HCT116 (cell line): Measurements from ENCODE around the gene DNAJB7. TPM values are rescaled to one million over a fixed set of nuclear protein-coding genes. Genes with fewer than 3 reads are reported as not detected.

ENCODE experiments used
- ATAC-seq: fragments of 200-7000 bp; cut with Tn5 transposase; 2 replicates; pipeline ENCODE4 v1.9.1; 2020; ENCODE audit warnings: mild to moderate bottlenecking, moderate library complexity
- BruUV-seq: library from RNA; stranded (reverse); fragments of 400-500 nt; replicated peaks from 2 replicates; lab custom pipeline; 2021; lab: Mats Ljungman, UMichigan
- CTCF ChIA-PET: fragments of 300-600 bp; sonication (Branson Sonifier 250); formaldehyde crosslinking; loops from one replicate; lab custom pipeline; 2021; ENCODE audit warnings: antibody characterized with exemption; lab: Charles Lee
- POLR2A ChIA-PET: fragments of 300-600, 350-600 bp; sonication (Branson Sonifier 250); formaldehyde crosslinking; loops from one replicate; lab custom pipeline; 2021; ENCODE audit warnings: antibody characterized with exemption; lab: Charles Lee
- RAD21 ChIA-PET, 2 experiments: fragments of 300-600 bp; sonication (Branson Sonifier 250); formaldehyde crosslinking; loops; one replicate each; lab custom pipeline; 2023; ENCODE audit warnings: low total read pairs in 2 of 2; ENCODE audit not compliant: uncharacterized antibody in 2 of 2, unreplicated experiment in 2 of 2, low non-redundant PET in 1 of 2; lab: Charles Lee
- DNase-seq: peaks from one replicate; pipeline ENCODE4 v3.0.0-alpha.2; 2010; ENCODE audit warnings: low read depth, low spot score
- H2AFZ ChIP-seq: fragments of 200-600 bp; shearing (Covaris generic), sonication (generic); 2 replicates; pipeline ENCODE4 v1.6.1; 2017; ENCODE audit warnings: low read depth, mixed run types, mixed read lengths, antibody characterized with exemption, low read length; ENCODE audit not compliant: poor library complexity, severe bottlenecking
- H3K27ac ChIP-seq: 2 replicates; pipeline ENCODE4 v1.5.1; 2012; ENCODE audit warnings: low read depth, low read length
- H3K27me3 ChIP-seq: fragments of 200-600 bp; sonication (generic); 2 replicates; pipeline ENCODE4 v1.6.1; 2016; ENCODE audit warnings: mixed run types, low read length, mixed read lengths; ENCODE audit not compliant: insufficient read depth
- H3K36me3 ChIP-seq, 2 experiments: fragments of 200-500 bp in 1 of 2; fragments of 200-600 bp in 1 of 2; sonication (Bioruptor generic) in 1 of 2; sonication (generic) in 1 of 2; 2 replicates each; pipeline versions ENCODE4 v1.5.1 to v1.6.1; 2014 to 2016; ENCODE audit warnings: low read length in 2 of 2, inconsistent platforms in 1 of 2, mixed read lengths in 1 of 2, mixed run types in 1 of 2; ENCODE audit not compliant: insufficient read depth in 2 of 2, control insufficient read depth in 1 of 2
- H3K4me1 ChIP-seq, 2 experiments: fragments of 200-600 bp in 1 of 2; sonication (generic) in 1 of 2; 2 replicates each; pipeline versions ENCODE4 v1.5.1 to v1.6.1; 2012 to 2017; ENCODE audit warnings: low read length in 2 of 2, inconsistent platforms in 1 of 2, mild to moderate bottlenecking in 1 of 2, mixed read lengths in 1 of 2, mixed run types in 1 of 2, moderate library complexity in 1 of 2; ENCODE audit not compliant: insufficient read depth in 2 of 2, control insufficient read depth in 1 of 2
- H3K4me2 ChIP-seq: fragments of 200-600 bp; sonication (generic); 2 replicates; pipeline ENCODE4 v1.6.1; 2017; ENCODE audit warnings: mixed run types, low read length, mixed read lengths
- H3K4me3 ChIP-seq, 2 experiments: fragments of 200-600 bp in 1 of 2; sonication (generic) in 1 of 2; replicated peaks in 1 of 2; 2 replicates each; pipeline ENCODE4 v1.5.1; 2011 to 2016; ENCODE audit warnings: low read length in 2 of 2, control low read depth in 1 of 2, low read depth in 1 of 2, mild to moderate bottlenecking in 1 of 2, mixed read lengths in 1 of 2, mixed run types in 1 of 2
- H3K79me2 ChIP-seq: fragments of 200-600 bp; sonication (generic); 2 replicates; pipeline ENCODE4 v1.6.1; 2017; ENCODE audit warnings: mild to moderate bottlenecking, mixed run types, low read length, moderate library complexity, mixed read lengths; ENCODE audit not compliant: insufficient read depth
- H3K9ac ChIP-seq: fragments of 200-600 bp; sonication (generic); 2 replicates; pipeline ENCODE4 v1.6.1; 2016; ENCODE audit warnings: low read length, mixed read lengths
- H3K9me2 ChIP-seq: fragments of 200-600 bp; sonication (generic), shearing (Covaris generic); 2 replicates; pipeline ENCODE4 v1.6.1; 2017; ENCODE audit warnings: mixed run types, mild to moderate bottlenecking, moderate library complexity; ENCODE audit not compliant: insufficient read depth
- H3K9me3 ChIP-seq, 2 experiments: fragments of 200-500 bp in 1 of 2; fragments of 200-600 bp in 1 of 2; sonication (Bioruptor generic) in 1 of 2; sonication (generic) in 1 of 2; 2 replicates each; pipeline ENCODE4 v1.6.1; 2014 to 2017; ENCODE audit warnings: low read length in 2 of 2, mixed read lengths in 2 of 2, inconsistent platforms in 1 of 2, low read depth in 1 of 2, mild to moderate bottlenecking in 1 of 2, mixed run types in 1 of 2, moderate library complexity in 1 of 2; ENCODE audit not compliant: control insufficient read depth in 1 of 2, insufficient read depth in 1 of 2
- H4K20me1 ChIP-seq: fragments of 200-600 bp; sonication (generic), shearing (Covaris generic); 2 replicates; pipeline ENCODE4 v1.6.1; 2017; ENCODE audit warnings: mixed run types, mild to moderate bottlenecking, moderate library complexity; ENCODE audit not compliant: insufficient read depth
- ATF3 ChIP-seq: IDR thresholded peaks from 2 replicates; pipeline ENCODE4 v1.6.1; 2012
- ELF1 ChIP-seq: IDR thresholded peaks from 2 replicates; pipeline ENCODE4 v1.6.1; 2012; ENCODE audit warnings: low read depth, borderline replicate concordance
- EZH2phosphoT487 ChIP-seq: fragments of 200-600 bp; IDR thresholded peaks from 2 replicates; pipeline ENCODE4 v1.6.1; 2018; ENCODE audit warnings: antibody characterized with exemption, borderline replicate concordance
- MAX ChIP-seq: IDR thresholded peaks from 2 replicates; pipeline ENCODE4 v1.6.1; 2012
- POLR2AphosphoS5 ChIP-seq: IDR thresholded peaks from 2 replicates; pipeline ENCODE4 v1.6.1; 2011; ENCODE audit warnings: mild to moderate bottlenecking, low read depth, low read length, moderate library complexity
- RAD21 ChIP-seq: IDR thresholded peaks from 2 replicates; pipeline ENCODE4 v1.6.1; 2012; ENCODE audit warnings: low read depth, mild to moderate bottlenecking
- REST ChIP-seq: IDR thresholded peaks from 2 replicates; pipeline ENCODE4 v1.6.1; 2012; ENCODE audit warnings: low read depth
- SIN3A ChIP-seq: IDR thresholded peaks from 2 replicates; pipeline ENCODE4 v1.6.1; 2012; ENCODE audit warnings: low read depth
- SRF ChIP-seq: IDR thresholded peaks from 2 replicates; pipeline ENCODE4 v1.6.1; 2012; ENCODE audit warnings: low read depth
- TCF7L2 ChIP-seq: IDR thresholded peaks from 2 replicates; pipeline ENCODE4 v1.7.0; 2011; ENCODE audit warnings: borderline replicate concordance, inconsistent platforms; ENCODE audit not compliant: insufficient read depth, insufficient read length; ENCODE audit errors: extremely low read depth
- ZFX ChIP-seq: fragments of 450-650 bp; IDR thresholded peaks from 2 replicates; pipeline ENCODE4 v1.6.1; 2017
- intact Hi-C: fragments of 100-400 bp; cut with micrococcal nuclease; formaldehyde crosslinking; loops from 2 replicates; pipeline ENCODE4 v1.10.0; 2022
- total RNA-seq: library from RNA; stranded (reverse); gene quantifications from one replicate; pipeline ENCODE4 v1.2.1, GENCODE V29; 2021; ENCODE audit not compliant: unreplicated experiment

DNAJB7 gene
- total RNA-seq, 1 experiment from 2014 or later = not detected

- TSS peak; percentile 73 for BruUV-seq
- peak overlapping the region; percentile 92 for H3K27ac ChIP-seq
- peak overlapping the region; percentile 99 for H3K4me3 ChIP-seq
- H3K9me2 ChIP-seq = no peaks in the 10 kb centered on the region
- TF ChIP-seq ELF1 (no peak), MAX (no peak), EZH2phosphoT487 (no peak), TCF7L2 (no peak), SIN3A (no peak)
- H3K9ac ChIP-seq = peak overlapping the region; percentile 99
- peak overlapping the region; percentile 87 for H3K4me2 ChIP-seq
- DNase-seq (no peak), ATAC-seq (peak; percentile 26)
- POLR2A ChIA-PET = interaction anchor here (1.0 to 1.2 kb wide), 3 partner anchors 10 to 732 kb away, joined by 3 to 9 read pairs (median 4); partner anchors contain the start of gene PMM1
- CTCF ChIA-PET = no interaction called here
- peaks cover 5 to 6% of the 10 kb centered on the region in 2 experiments; a peak in 3 of 4 replicates for H3K36me3 ChIP-seq
- H3K4me1 ChIP-seq = peaks cover 9 to 15% of the 10 kb centered on the region in 2 experiments
- RAD21 ChIA-PET = interaction anchor here in 1 of 2 experiments (0.8 kb wide), 1 partner anchor 175 kb away, joined by 3 read pairs; no protein-coding TSS in a partner anchor
- peaks cover 4% of the 10 kb centered on the region; the same call in 1 of the 2 replicates for H4K20me1 ChIP-seq
- intact Hi-C loops = no loop called here
- no peaks in the 10 kb centered on the region for H3K9me3 ChIP-seq
- no peak overlapping the region for H2AFZ ChIP-seq
- no peaks in the 10 kb centered on the region for H3K27me3 ChIP-seq
- peaks cover 95% of the 10 kb centered on the region for H3K79me2 ChIP-seq
Measured at GRCh38 chr22:40857309-40857855, 4.5 kb downstream of the DNAJB7 start.

GRCh38 chr22:40856513-40857308 is 5.2 kb downstream of the DNAJB7 start, which contains the start of the genes ST13 and XPNPEP3:
ST13 (minus strand) TSS chr22:40856639; CDS start chr22:40856540, 99 bp downstream.
XPNPEP3 (plus strand) TSS chr22:40857148; CDS start chr22:40857182, 34 bp downstream.
- peaks cover 10% of the 10 kb centered on the region; the same call in 1 of the 2 replicates for H4K20me1 ChIP-seq
- no peak within 1 kb of the TSS for H2AFZ ChIP-seq
- peak within 1 kb of the TSS; percentile 87 for H3K4me2 ChIP-seq
- peaks cover 9 to 15% of the 10 kb centered on the region in 2 experiments for H3K4me1 ChIP-seq
- intact Hi-C loops = no loop called here
- no TSS peak for BruUV-seq
- peaks cover 95% of the 10 kb centered on the region for H3K79me2 ChIP-seq
- H3K27ac ChIP-seq = peak within 1 kb of the TSS; percentile 92
- DNase-seq (peak; percentile 92), ATAC-seq (peak; percentile 97)
- ChIA-PET CTCF (no interaction called here), POLR2A (interaction anchor here (1.0 to 1.2 kb wide), 3 partner anchors 11 to 733 kb away, joined by 3 to 9 read pairs (median 4); partner anchors contain the start of gene PMM1), RAD21 (interaction anchor here in 1 of 2 experiments (0.8 kb wide), 1 partner anchor 174 kb away, joined by 3 read pairs; no protein-coding TSS in a partner anchor)
- peak within 1 kb of the TSS; percentile 99 for H3K4me3 ChIP-seq
- H3K9me2 ChIP-seq = no peaks in the 10 kb centered on the region
- peaks cover 5 to 6% of the 10 kb centered on the region in 2 experiments; a peak in 3 of 4 replicates for H3K36me3 ChIP-seq
- H3K9ac ChIP-seq = peak within 1 kb of the TSS; percentile 99
- no peaks in the 10 kb centered on the region for H3K27me3 ChIP-seq
- no peaks in the 10 kb centered on the region for H3K9me3 ChIP-seq
- peak; percentile 76 for TF ChIP-seq ZFX
- peak; percentile 85 for TF ChIP-seq SRF
- no peak for TF ChIP-seq EZH2phosphoT487
- no peak for TF ChIP-seq REST
- TF ChIP-seq RAD21 = no peak
- TF ChIP-seq POLR2AphosphoS5 = peak; percentile 83
- peak; percentile 57 for TF ChIP-seq MAX
- TF ChIP-seq ATF3 = no peak
